ENCODE data around the gene NAPA.
"Not testable (repeated sequence)": the region's sequence is repeated elsewhere in the genome, so short reads cannot be mapped to it uniquely, and the experiment has no call there.

NAPA gene

DNA sequence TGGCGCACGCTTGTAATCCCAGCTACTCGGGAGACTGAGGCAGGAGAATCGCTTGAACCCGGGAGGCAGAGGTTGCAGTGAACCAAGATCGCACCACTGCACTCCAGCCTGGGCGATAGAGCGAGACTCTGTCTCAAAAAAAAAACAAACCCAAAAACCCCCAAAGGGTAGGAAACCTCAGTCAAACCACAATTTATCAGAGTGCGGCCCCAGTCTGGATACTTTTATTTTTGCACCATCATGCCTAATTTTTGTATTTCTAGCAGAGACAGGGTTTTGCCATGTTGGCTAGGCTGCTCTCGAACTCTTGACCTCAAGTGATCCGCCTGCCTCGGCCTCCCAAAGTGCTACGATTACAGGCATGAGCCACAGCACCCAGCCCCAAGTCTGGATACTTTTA lies 28.6 kb downstream of the NAPA start:
- not testable (repeated sequence) for DNase-seq (ENCODE audit: low read depth)

- DNase-seq (ENCODE audit: low read depth), result no peak
Observed at GRCh38 chr19:47485210-47485609, 29.7 kb downstream of the NAPA start.

DNA sequence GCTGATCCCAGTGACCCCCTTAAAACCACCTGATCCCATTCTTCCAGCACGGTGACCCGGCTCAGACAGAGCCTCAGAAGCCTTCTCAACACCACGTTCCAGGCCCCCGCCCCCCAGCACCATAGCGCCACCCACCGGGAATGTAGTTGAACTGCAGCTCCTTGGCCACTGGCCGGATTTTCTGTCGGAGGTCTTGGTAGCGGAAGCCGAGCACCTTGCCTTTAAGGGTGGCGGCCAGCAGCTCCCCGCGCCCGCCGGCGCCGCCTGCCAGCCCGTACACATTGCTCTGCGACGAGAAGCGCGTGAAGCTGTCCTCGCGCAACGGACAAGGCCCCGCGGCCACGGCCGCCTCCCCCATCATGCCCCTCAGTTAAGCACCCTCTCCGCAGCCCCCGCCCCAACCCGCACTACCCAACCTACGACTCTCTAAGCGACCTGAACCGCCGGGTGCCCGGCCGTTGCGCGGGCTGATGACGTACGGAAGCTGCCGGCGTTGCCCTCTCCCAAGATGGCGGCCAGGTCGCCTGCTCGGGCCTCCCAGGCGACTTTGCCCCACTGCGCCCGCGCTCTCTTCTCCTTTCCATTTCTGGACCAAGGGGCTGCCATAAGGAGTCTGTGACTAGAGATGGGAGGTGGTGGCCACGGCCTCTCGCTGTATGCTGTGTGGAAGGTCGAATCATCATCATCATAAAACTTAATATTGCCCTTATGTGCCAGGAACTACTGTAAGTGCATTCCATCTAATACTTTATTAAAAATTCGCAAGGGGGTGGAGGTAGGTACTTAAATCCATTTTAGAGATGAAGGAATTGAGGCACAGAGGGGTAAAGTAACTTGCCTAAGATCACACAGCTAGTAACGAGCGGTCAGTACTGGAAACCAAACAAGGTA lies 30.8 kb downstream of the NAPA start, which contains the start of gene KPTN:
Gene KPTN (minus strand): TSS at position 420 of the 891 bp plus-strand sequence. CDS start 59 bp downstream, at position 361.
- peak; percentile 79 for DNase-seq (ENCODE audit: low read depth)

GRCh38 chr19:47483200-47483599 lies 31.7 kb downstream of the NAPA start:
- DNase-seq (ENCODE audit: low read depth), result no peak

GRCh38 chr19:47481460-47482052 lies 33.3 kb downstream of the NAPA start:
- no peak for DNase-seq (ENCODE audit: low read depth)

DNA sequence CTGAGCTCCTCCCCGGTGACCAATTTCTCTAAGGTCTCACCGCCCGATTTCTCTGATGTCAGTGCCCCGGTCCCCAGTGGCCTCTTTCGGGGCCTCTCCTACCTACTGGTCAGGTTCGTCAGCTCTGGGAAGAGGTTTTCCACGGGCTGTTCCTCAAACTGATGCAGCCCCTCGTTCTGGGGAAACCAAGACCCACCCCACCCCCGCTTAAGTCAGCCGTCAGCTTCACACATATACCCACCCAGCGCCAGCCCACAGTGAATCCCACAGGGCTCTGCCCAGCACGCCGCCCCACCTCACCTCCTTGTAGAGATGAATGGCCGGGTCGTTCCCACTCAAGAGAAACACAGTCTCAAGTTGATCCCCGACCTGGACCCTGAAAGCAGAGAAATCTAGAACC lies 34.2 kb downstream of the NAPA start:
- DNase-seq (ENCODE audit: low read depth), result no peak

GRCh38 chr19:47479701-47480503 lies 35.0 kb downstream of the NAPA start:
- DNase-seq (ENCODE audit: low read depth), result no peak

DNA sequence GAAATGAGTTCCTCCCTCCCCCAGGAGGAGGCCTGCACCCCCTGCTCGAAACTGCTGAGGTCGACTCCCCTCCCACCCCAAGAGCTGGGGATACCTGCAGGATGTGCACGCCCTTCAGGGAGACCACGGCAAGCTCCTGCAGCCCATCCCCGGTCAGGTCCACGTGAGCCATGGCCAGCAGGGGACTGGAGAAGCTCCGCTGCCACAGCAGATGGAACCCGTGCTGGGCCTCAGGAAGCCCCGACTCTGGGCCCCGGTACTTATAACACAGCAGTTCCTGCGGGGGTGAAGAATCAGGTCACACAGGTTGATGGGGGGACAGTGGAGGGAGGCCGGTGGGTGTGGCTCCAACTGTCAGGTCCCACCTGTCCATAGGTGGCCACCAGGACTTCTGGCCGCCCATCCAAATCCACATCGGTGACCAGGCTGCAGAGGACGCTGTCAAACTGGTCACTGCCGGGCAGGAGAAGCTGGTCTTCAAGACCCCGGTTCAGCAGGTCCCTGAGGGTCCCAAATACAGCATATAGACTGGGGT lies 38.4 kb downstream of the NAPA start:
- no peak for DNase-seq (ENCODE audit: low read depth)

DNA sequence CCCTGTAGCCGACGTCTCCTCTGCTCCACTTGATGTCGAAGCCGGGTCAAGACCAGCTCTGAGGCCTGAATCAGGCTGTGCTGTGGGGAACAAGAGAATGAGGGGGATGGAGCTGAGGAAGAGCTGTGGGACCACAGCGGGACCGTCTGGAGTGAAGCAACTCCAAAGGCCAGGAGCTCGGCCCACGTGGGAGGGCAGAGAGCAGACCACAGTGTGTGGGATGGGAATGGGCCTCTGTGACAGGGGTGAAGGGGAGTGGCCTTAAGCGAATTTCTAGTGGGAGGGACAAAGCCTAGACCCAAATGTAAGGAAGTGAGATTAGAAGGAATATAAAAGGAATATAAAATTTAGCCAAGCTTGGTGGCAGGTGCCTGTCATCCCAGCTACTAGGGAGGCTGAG lies 39.4 kb downstream of the NAPA start:
- DNase-seq (ENCODE audit: low read depth), result no peak

- DNase-seq (ENCODE audit: low read depth), result no peak
Observed at GRCh38 chr19:47473336-47473735, 41.5 kb downstream of the NAPA start.

GRCh38 chr19:47471733-47472457 lies 43.0 kb downstream of the NAPA start, which contains the start of gene SLC8A2:
Gene SLC8A2, minus strand, starts transcription at chr19:47471893. Its CDS starts 5,490 bp downstream, at chr19:47466403.
- peak; percentile 43 for DNase-seq (ENCODE audit: low read depth)

DNA sequence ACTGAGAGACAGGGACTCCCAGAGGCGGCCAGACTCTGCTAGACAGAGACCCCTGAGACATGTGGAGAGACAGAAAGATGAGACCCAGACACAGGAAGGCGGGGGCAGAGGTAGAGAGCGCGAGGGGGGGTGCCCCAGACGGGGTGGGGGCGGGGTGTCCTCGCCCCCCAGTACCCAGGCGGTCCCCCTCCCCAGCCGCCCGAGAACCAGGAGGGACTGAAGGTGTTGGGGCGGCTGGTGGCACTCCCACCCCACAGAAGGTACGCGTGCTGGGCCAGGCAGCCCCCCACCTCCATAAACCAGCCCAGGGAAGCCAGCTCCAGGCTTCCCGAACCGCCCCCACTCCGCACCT lies 43.5 kb downstream of the NAPA start:
- no peak for DNase-seq (ENCODE audit: low read depth)

- DNase-seq (ENCODE audit: low read depth), result no peak
Observed at GRCh38 chr19:47470447-47471195, 44.2 kb downstream of the NAPA start.

DNA sequence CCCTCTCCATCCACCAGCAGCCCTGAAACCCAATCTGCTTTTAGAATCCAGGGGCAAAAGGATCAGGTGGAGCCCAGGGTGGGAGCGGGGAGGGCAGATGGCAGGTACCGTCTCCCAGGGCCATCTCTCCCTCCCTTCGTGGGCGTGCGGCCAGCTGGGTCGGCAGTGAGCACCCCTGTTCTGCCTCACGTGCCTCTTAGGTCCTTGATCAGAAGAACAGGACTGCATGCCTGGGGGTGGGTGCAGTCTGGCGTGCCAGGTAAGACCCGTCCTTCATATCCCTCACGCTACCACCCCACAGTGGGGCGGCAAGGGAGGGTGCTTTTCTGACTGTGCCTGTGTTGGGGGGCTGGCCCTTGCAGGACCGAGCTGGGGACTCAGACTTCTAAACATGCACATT lies 45.1 kb downstream of the NAPA start:
- no peak for DNase-seq (ENCODE audit: low read depth)

DNA sequence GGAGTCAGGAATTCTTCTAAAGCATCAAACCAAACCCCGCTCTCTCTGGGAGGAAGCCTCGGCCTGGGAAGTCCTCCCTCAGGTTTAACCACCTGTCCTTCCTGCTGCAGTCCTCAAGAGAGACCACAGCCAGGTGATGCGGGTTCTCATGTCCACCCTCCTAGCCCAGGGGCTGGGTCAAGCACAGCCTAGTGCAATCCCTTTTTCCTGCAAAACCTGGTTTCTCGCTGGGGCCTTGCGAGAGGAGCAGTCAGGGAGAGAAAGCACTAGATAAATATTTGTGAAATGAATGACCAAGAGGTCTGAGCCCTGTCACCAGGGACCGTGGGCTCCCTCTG lies 45.5 kb downstream of the NAPA start:
- DNase-seq (ENCODE audit: low read depth), result no peak

DNA sequence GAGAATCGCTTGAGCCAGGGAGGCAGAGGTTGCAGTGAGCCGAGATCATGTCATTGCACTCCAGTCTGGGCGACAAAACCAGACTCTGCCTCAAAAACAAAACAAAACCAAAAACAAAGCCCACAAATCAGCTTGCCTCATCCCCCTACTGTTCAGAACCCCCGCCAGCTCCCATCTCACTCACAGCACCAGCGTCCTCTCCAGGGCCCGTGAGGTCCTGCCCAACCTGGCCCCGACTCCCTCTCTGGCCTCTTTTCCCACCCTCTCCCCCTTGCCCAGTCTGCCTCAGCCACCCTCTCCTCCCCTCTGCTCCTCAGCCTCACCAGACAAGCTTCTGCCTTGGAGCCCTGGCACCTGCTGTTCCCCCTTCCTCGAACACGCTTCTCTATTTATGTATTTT lies 46.9 kb downstream of the NAPA start:
- DNase-seq (ENCODE audit: low read depth), result no peak

DNA sequence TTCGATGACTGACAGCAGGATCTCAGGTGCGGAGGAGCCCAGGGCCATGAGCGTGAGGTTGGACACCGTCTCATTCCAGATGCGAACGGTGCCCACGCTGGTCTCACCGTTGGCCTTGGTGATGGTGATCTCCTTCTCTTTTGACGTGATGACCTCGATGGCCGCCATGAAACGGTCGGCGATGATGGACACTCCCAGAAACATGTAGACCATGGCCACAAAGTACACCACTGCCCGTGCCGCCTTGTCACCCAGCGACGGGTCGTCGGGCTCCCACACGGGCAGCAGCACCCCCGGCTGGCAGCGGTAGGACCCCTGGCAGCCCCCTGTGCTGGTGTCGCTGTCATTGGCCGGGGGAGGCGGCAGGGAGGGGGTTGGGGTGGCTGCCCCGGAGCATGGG lies 48.9 kb downstream of the NAPA start:
- no peak for DNase-seq (ENCODE audit: low read depth)

DNA sequence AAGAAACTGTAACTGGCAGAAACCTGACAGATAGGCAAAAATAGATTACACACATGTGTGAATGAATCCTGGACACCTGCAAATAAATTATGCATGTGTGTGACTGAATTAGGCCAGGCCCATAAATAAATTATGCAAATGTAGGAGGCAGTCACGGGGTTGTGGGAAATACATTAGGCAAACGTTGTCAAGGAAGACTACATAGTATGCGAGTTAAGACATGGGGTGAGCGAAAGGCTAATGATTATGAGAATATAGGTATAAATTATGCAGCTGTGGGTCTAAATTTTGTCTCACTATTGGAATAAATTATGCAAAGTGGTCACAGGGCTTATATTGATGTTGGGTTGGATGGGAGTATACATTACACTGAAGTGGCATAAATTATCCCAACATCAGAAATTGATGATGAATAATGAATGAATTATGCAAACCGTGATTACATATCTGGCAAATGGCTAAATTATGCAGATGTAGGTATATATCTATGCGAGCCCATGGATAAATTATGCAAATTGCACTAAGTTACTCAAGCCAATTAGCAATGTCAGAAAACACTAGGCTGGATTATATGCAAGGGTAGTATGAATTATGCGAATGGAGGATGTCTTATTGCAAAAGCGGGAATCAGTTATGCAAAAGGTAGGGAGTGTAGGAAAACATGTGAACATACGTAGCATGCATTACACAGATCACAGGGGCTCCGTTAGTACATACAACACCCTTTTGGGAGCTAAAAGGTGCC lies 50.0 kb downstream of the NAPA start:
- DNase-seq (ENCODE audit: low read depth), result no peak

DNA sequence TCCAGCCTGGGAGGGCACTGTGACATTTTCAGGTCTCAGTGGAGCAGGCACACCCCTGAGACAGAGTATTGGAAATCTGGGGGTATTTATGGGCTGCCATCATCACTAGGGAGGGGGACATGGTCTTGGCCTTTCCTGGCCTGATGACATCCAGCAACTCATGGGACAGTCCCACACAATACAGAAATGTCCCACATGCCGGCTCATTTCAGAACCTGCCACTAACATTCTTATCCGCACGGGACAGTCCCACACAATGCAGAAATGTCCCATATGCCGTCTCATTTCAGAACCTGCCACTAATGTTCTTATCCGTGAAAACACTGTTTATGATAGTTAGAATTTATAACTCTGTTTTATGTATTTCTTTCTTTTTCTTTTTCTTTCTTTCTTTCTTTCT lies 53.0 kb downstream of the NAPA start:
- no peak for DNase-seq (ENCODE audit: low read depth)

DNA sequence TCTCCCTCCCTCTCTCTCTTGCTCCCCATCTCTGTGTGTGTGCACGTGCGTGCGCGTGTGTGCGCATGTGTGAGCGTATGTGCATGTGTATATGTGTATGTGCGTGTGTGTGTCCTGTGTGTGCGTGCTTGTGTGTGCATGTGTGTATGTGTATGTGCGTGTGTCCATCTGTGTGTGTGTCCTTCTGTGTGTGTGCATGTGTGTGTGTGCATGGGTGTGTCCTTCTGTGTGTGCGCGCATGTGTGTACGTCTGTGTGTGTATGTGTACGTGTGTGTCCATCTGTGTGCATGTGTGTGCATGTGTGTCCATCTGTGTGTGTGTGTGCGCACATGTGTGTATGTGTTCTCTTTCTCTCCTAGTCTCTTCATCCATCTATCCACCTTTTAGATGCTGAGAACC lies 55.4 kb downstream of the NAPA start:
- DNase-seq (ENCODE audit: low read depth), result no peak
